ENCODE results near the gene GNL1. TPM values are rescaled to one million over a fixed set of nuclear protein-coding genes. Genes with fewer than 3 reads are reported as not detected.
"Not testable (repeated sequence)": the region's sequence is repeated elsewhere in the genome, so short reads cannot be mapped to it uniquely, and the experiment has no call there.

GNL1 gene
- total RNA-seq, 1 experiment from 2014 or later, result 42.4 TPM

DNA sequence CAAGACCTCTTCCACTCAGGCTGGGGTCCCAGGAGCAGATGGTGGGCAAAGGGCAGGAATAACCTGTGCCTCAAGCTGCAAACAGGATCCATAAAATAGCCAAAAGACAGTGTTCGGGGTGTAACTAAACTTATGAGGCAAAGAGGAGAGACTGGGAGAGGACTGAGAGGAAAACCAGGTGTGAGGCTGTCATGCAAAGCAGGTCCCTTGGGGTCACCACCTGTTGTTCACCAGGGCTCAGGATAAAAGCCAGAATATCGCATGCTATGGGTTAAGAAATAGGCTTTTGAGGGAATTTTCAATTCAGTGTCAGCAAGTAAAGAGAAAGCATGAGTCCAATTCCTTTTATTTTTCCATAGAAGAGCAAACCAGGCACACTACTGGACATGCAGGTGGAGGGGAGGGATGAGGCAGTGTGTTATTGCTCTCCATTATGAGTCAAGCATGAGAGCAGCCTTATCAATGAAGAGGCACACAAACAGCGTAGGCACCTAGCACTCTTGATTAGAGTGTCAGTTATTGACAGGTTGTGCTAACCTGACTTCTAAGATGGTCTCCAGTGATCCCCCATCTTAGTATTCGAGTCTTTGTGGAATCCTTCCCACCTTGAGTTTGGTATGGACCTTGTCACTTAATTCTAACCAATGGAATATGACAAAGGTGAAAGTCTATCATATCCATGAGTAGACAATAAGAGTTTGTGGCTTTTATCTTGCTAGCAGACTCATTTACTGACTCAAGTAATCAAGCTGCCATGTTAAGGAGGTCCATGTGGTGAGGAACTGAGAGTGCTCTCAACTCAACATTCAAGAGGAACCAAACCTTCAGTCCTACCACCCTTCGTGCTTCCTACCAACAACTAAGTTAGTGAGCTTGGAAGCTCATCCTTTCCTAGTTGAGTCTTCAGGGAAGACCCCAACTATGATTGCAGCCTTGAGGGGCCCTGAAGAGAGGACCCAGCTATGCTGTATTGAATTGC, 48.2 kb downstream of the GNL1 start:
- no peak overlapping the region for H3K27ac ChIP-seq
- no peak overlapping the region for H3K4me3 ChIP-seq
- H3K9me3 ChIP-seq (replicated peaks), result no peaks in the 10 kb centered on the region
- 0 out of 2 replicates have a peak, but pooled peaks cover 2% of the 10 kb centered on the region for H3K4me1 ChIP-seq
- no peak for DNase-seq
- no peaks in the 10 kb centered on the region for H3K36me3 ChIP-seq
- no peaks in the 10 kb centered on the region for H3K27me3 ChIP-seq

DNA sequence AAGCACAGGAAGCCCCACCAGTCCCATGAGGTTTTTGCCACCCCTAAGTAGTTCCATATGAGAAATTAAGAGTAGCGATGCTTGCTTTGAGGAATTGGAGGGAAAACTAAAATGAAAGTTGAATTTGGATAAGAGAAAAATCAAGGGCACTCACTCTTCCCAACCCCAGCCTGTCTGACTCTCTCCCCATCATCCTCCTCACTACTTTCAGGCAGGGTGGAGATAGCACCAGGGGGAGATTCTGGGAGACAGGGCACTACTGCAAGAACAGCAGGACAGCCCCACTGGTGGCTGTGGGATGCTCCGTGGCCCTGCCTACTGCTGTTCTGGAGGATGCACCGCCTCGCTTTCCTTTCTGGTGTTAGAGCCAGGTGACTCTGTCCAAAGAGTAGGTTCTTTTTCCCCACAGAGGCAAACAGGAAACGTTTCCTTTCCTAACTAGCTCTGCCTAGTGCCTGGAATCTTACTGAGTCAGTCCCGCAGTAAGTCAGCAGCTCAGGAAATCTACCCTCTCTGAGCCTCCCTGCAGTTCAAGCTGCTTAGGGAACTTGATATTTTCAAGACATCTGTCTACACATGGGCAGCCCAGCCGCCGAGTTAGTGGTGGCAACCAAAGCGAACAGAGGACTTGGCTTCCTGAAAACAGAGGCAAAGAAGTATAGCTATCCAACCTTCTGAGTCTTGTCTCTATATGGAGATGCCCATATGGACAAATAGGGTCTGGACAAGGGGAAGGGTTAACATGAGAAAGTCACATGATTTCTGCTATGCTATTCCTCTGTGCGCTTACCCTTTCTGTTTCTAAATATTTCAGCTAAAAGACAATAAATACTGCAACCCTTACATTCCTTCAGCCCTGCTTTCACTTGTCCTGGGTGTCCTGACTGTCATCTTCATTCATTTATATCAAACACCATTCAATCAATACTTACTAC, 55.6 kb downstream of the GNL1 start:
- no peak overlapping the region for H3K27ac ChIP-seq
- H3K9me3 ChIP-seq (replicated peaks), result no peaks in the 10 kb centered on the region
- H3K27me3 ChIP-seq, result no peaks in the 10 kb centered on the region
- no peak overlapping the region for H3K4me3 ChIP-seq
- no peak for DNase-seq
- H3K36me3 ChIP-seq, result no peaks in the 10 kb centered on the region
- no peaks in the 10 kb centered on the region for H3K4me1 ChIP-seq

DNA sequence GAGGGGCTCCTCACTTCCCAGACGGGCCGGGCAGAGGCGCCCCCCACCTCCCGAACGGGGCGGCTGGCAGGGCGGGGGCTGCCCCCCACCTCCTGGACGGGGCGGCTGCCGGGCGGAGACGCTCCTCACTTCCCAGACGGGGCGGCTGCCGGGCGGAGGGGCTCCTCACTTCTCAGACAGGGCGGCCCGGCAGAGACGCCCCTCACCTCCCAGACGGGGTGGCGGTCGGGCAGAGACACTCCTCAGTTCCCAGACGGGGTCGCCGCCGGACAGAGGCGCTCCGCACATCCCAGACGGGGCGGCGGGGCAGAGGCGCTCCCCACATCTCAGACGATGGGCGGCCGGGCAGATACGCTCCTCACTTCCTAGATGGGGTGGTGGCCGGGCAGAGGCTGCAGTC, 57.6 kb downstream of the GNL1 start:
- H3K4me3 ChIP-seq; H3K27me3 ChIP-seq; H3K27ac ChIP-seq; DNase-seq; H3K4me1 ChIP-seq; H3K36me3 ChIP-seq; H3K9me3 ChIP-seq (replicated peaks): not testable (repeated sequence)

DNA sequence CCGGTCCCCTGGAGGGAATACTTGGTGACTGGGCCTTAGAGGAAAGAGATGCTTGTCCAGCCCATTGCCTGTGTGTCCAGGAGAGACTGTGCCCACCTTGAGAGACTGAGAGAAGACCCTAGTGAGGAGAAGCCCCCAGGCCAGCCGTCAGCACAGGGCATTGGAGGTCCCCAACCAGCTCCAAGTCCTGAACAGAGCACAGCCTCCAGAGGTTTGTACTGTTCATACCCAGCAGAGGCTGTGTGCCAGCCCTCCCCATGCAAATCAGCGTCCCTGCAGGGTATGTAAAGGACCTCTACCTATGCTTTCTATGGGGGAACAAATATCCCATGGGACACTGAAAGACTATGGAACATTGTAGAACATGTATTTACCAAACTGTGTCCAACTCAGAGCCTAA, 58.6 kb downstream of the GNL1 start:
- Histone ChIP-seq H3K4me3 (no peak overlapping the region), H3K9me3 (replicated peaks) (no peaks in the 10 kb centered on the region), H3K27ac (no peak overlapping the region), H3K36me3 (no peaks in the 10 kb centered on the region), H3K4me1 (no peaks in the 10 kb centered on the region), H3K27me3 (no peaks in the 10 kb centered on the region)
- DNase-seq, result no peak

DNA sequence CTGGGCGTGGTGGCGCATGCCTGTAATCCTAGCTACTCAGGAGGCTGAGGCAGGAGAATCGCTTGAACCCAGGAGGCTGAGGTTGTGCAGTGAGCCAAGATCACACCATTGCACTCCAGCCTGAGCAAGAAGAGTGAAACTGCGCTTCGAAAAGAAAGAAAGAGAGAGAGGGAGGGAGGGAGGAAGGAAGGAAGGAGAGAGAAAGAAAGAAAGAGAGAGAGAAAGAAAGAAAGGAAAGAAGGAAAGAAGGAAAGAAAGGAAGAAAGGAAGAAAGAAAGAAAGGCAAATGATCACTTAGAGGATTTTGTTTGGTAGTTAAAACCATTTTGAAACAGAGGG, 59.1 kb downstream of the GNL1 start:
- not testable (repeated sequence) for H3K4me3 ChIP-seq, H3K27me3 ChIP-seq

DNA sequence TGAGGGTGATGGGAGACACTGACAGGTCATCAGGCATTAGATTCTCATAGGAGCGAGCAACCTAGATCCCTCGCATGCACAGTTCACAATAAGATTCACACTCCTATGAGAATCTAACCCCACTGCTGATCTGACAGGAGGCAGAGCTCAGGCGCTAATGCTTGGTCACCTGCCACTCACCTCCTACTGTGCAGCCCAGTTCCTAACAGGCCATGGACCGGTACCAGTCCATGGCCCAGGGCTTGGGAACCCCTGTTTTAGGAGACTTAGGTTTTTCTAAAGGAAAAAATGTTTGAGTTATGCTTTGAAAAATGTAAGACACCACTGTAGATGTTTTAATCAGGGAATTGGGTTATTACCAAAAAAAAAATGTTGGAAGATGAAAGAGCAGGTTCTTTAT, 60.3 kb downstream of the GNL1 start:
- no peak overlapping the region for H3K27ac ChIP-seq
- no peaks in the 10 kb centered on the region for H3K9me3 ChIP-seq (replicated peaks)

More for the DNA sequence above, 59.1 kb downstream of the GNL1 start:
- H3K36me3 ChIP-seq; H3K27ac ChIP-seq; H3K9me3 ChIP-seq (replicated peaks); H3K4me1 ChIP-seq; DNase-seq: not testable (repeated sequence)

DNA sequence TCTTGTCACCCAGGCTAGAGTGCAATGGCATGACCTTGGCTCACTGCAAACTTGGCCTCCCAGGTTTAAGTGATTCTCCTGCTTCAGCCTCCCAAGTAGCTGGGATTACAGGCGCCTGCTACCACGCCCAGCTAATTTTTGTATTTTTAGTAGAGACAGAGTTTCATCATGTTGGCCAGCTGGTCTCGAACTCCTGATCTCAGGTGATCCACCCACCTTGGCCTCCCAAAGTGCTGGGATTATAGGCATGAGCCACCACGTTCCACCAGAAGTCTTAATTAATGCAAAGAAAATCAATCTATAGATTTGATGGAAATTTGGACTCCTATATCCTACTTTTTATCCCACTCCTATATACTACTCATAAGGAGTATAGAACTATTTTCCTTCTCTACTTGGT, 61.2 kb downstream of the GNL1 start:
- not testable (repeated sequence) for H3K27ac ChIP-seq; DNase-seq; H3K27me3 ChIP-seq; H3K4me1 ChIP-seq; H3K9me3 ChIP-seq (replicated peaks); H3K4me3 ChIP-seq; H3K36me3 ChIP-seq

More for the DNA sequence above, 60.3 kb downstream of the GNL1 start:
- Histone ChIP-seq H3K4me3 (no peak overlapping the region), H3K36me3 (no peaks in the 10 kb centered on the region), H3K4me1 (no peaks in the 10 kb centered on the region), H3K27me3 (no peaks in the 10 kb centered on the region)
- no peak for DNase-seq

DNA sequence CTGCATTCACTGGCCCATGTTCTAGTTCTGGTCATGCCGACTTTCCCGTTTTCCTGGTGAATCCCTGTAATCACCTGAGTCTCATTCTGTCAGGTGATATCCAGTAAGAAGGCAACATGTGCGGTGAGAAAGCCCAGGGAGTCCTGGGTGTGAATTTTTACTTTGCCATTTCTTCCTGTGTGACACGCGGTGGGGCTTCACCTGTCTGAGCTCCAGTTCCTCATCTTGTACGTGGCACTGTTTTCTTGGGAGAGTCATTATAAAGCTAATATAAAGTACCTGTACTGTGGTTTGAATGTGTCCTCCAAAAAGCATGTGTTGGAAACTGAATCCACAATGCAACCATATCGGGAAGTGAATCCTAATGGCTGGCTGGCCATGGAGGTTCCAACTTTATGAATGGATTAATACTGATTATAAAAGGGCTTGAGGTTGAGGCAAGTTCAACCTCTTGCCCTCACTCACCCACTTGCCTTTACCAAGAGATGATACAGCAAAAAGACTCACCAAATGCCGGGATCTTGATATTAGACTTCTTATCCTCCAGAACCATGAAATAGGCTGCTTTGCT, 61.9 kb downstream of the GNL1 start:
- H3K9me3 ChIP-seq (replicated peaks), result no peaks in the 10 kb centered on the region
- no peaks in the 10 kb centered on the region for H3K27me3 ChIP-seq
- no peaks in the 10 kb centered on the region for H3K36me3 ChIP-seq
- H3K4me3 ChIP-seq, result no peak overlapping the region
- H3K27ac ChIP-seq, result no peak overlapping the region
- DNase-seq, result no peak
- peaks cover 5% of the 10 kb centered on the region; the same call in 1 of the 2 replicates for H3K4me1 ChIP-seq

DNA sequence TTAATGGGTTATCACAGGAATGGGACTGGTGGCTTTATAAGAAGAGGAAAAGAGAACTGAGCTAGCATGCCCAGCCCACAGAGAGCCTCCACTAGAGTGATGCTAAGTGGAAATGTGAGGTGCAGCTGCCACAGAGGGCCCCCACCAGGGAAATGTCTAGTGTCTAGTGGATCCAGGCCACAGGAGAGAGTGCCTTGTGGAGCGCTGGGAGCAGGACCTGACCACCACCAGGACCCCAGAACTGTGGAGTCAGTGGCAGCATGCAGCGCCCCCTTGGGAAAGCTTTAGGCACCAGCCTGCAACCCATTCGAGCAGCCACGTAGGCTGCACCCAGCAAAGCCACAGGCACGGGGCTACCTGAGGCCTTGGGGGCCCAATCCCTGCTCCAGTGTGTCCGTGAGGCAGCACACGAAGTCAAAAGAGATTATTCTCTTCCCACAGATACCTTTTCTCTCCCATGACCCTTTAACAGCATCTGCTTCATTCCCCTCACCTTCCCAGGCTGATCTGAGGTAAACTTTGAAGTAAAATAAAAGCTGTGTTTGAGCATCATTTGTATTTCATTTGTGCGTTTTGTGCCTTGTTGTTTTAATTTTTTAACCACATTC, 62.5 kb downstream of the GNL1 start:
- DNase-seq, result no peak
- H3K4me1 ChIP-seq, result peaks cover 5% of the 10 kb centered on the region; the same call in 1 of the 2 replicates
- H3K9me3 ChIP-seq (replicated peaks), result no peaks in the 10 kb centered on the region
- no peaks in the 10 kb centered on the region for H3K27me3 ChIP-seq
- H3K36me3 ChIP-seq, result no peaks in the 10 kb centered on the region
- no peak overlapping the region for H3K4me3 ChIP-seq
- no peak overlapping the region for H3K27ac ChIP-seq

DNA sequence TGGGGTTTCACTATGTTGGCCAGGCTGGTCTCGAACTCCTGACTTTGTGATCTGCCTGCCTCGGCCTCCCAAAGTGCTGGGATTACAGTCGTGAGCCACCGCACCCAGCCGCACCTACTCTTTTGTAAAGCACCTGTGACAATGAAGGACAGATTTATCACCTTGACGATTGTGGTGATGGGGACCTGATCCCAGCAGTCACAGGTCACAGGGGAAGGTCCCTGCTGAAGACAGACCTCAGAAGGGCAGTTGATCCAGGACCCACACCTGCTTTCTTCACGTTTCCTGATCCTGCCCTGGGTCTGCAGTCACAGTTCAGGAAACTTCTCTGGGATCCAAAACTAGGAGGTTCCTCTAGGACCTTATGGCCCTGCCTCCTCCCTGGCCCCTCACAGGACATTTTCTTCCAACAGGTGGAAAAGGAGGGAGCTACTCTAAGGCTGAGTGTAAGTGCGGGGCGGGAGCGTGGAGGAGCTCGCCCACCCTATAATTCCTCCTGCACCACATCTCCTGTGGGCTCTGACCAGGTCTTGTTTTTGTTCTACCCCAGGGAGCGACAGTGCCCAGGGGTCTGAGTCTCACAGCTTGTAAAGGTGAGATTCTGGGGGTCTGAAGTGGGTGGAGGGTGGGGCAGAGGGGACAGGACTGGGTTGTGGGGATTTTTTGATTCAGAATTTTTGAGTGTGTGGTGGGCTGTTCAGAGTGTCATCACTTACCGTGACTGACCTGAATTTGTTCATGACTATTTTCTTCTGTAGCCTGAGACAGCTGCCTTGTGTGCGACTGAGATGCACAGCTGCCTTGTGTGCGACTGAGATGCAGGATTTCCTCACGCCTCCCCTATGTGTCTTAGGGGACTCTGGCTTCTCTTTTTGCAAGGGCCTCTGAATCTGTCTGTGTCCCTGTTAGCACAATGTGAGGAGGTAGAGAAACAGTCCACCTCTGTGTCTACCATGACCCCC, 64.0 kb downstream of the GNL1 start:
- Histone ChIP-seq H3K36me3 (no peaks in the 10 kb centered on the region), H3K4me3 (no peak overlapping the region), H3K9me3 (replicated peaks) (no peaks in the 10 kb centered on the region), H3K27ac (no peak overlapping the region), H3K4me1 (peaks cover 5% of the 10 kb centered on the region; the same call in 1 of the 2 replicates), H3K27me3 (no peaks in the 10 kb centered on the region)
- peak in 1 of 2 experiments; percentile 25 for DNase-seq

Other genes starting within 250 kb of the GNL1 start
- gene TRIM39, start 229.6 kb downstream of the GNL1 start, total RNA-seq (2014; rRNA removed; shearing (Covaris generic)), result 5.9 and 8.7 TPM in 2 replicates
- gene RPP21, start 211.3 kb downstream of the GNL1 start, total RNA-seq (2014; rRNA removed; shearing (Covaris generic)), result 38.0 and 52.4 TPM in 2 replicates
- 24.6 and 26.0 TPM in 2 replicates for gene HLA-E, start 67.0 kb downstream of the GNL1 start, total RNA-seq (2014; rRNA removed; shearing (Covaris generic))
- gene PRR3, start 806 bp upstream of the GNL1 start, total RNA-seq (2014; rRNA removed; shearing (Covaris generic)), result 30.1 and 30.8 TPM in 2 replicates
- gene ABCF1, start 15.0 kb upstream of the GNL1 start, total RNA-seq (2014; rRNA removed; shearing (Covaris generic)), result 68.0 and 74.7 TPM in 2 replicates
- 93.7 and 120 TPM in 2 replicates for gene PPP1R10, start 60.8 kb upstream of the GNL1 start, total RNA-seq (2014; rRNA removed; shearing (Covaris generic))
- 48.8 and 51.6 TPM in 2 replicates for gene MRPS18B, start 61.4 kb upstream of the GNL1 start, total RNA-seq (2014; rRNA removed; shearing (Covaris generic))
- 11.4 and 13.0 TPM in 2 replicates for gene ATAT1, start 70.4 kb upstream of the GNL1 start, total RNA-seq (2014; rRNA removed; shearing (Covaris generic))
- 9.1 and 10.0 TPM in 2 replicates for gene C6orf136, start 90.6 kb upstream of the GNL1 start, total RNA-seq (2014; rRNA removed; shearing (Covaris generic))
- gene DHX16, start 116.5 kb upstream of the GNL1 start, total RNA-seq (2014; rRNA removed; shearing (Covaris generic)), result 26.5 and 29.0 TPM in 2 replicates
- gene PPP1R18, start 130.2 kb upstream of the GNL1 start, total RNA-seq (2014; rRNA removed; shearing (Covaris generic)), result 39.4 and 44.3 TPM in 2 replicates
- 25.0 and 29.6 TPM in 2 replicates for gene NRM, start 134.5 kb upstream of the GNL1 start, total RNA-seq (2014; rRNA removed; shearing (Covaris generic))
- 24.6 and 25.0 TPM in 2 replicates for gene MDC1, start 160.8 kb upstream of the GNL1 start, total RNA-seq (2014; rRNA removed; shearing (Covaris generic))
- gene TUBB, start 163.9 kb upstream of the GNL1 start, total RNA-seq (2014; rRNA removed; shearing (Covaris generic)), result 1,652 and 1,704 TPM in 2 replicates
- gene FLOT1, start 186.2 kb upstream of the GNL1 start, total RNA-seq (2014; rRNA removed; shearing (Covaris generic)), result 87.4 and 92.2 TPM in 2 replicates
- 19.9 and 22.1 TPM in 2 replicates for gene IER3, start 188.1 kb upstream of the GNL1 start, total RNA-seq (2014; rRNA removed; shearing (Covaris generic))